Measurements from ENCODE around the gene SYCP1.
"Not testable (repeated sequence)": the region's sequence is repeated elsewhere in the genome, so short reads cannot be mapped to it uniquely, and the experiment has no call there.

The SYCP1 gene

GRCh38 chr1:114959423-114959822, 104.8 kb downstream of the SYCP1 start:
- no peak for DNase-seq (ENCODE audit: low spot score)

GRCh38 chr1:114976891-114977290, 122.2 kb downstream of the SYCP1 start:
- DNase-seq (ENCODE audit: low spot score), result no peak

DNA sequence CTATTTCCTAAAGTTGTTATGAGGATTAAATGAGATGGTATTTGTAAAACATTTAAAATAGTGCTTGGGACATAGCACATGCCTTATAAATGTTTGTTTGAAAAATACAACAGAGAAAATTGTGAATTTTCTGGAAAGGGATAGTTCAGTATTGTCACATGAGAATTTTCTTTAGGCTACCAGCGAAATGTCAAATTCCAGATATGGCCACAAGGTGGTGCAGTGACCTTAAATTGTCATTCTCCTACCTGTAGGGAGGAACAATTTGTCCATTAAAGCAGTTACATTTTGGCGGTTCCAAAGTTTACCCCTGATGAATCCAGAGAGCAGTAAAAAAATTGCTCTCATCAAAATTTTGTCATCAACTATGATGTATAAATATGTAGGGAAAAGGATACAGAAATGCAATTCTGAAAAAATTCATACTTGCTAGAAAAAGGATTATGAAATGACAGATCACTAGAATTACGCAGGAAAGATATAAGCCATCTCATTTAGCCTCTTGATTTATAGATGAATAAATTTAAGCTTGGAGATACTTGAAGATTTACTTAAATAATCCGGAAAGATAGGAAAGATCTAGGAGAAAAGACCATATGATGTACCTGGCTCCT, 124.7 kb downstream of the SYCP1 start:
- DNase-seq (ENCODE audit: low spot score), result peak; percentile 28

DNA sequence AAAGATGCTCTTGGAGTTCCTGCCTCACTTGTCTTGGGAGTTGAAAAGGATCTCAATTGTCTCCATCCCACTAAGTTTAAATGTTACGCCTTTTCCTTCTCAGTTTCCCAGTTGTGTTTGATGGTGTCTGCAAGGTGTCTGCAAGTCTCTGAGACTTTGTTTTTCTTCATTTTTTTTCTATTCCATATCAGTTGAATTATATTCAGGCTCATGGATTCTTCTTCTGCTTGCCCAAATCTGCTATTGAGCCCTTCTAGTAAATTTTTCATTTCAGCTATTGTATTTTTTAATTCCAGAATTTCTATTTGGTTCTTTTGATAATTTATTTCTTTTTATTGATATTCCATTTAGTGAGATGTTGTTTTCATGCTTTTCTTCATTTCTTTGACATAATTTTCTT, 127.6 kb downstream of the SYCP1 start:
- DNase-seq (ENCODE audit: low spot score), result no peak

- DNase-seq (ENCODE audit: low spot score), result peak; percentile 33
Measured at GRCh38 chr1:114986286-114986685, 131.6 kb downstream of the SYCP1 start.

- no peak for DNase-seq (ENCODE audit: low spot score)
Measured at GRCh38 chr1:114988095-114988494, 133.4 kb downstream of the SYCP1 start.

DNA sequence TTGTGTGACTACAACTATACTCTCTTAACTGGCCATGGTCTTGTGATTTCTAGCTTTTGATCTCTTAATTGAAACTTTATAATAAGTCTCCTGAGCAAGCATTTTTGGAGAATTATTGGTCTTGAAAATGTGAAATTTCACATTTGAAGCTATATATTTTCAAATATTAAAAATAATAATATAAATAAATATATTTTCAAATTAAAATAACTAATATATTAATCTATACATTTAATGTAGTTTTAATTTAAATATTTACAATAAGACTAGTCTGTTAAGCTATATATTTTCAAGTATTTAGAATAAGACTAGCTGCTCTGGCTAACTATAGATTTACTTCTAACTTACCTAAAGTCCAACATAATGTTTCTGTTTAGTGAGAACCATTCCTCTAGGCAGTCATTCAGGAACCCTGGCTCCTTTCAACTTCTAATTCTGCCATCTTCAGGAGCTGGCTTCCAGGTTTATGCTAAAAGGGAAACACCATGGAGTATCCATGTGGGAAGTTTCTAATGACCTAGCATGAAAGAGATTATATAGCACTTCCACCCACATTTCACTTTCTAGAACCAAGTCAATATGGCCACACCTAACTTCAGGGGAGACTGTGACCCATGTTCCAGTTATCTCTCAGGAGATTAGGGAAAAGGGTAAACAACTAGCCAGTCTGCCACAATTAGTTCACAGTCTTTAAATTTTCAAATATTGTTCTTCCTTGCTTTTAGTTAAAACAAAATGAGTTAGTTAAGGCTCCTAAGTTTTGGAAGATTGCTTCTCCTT, 143.0 kb downstream of the SYCP1 start:
- no peak for DNase-seq (ENCODE audit: low spot score)

GRCh38 chr1:115006191-115006590, 151.5 kb downstream of the SYCP1 start:
- DNase-seq (ENCODE audit: low spot score), result no peak

DNA sequence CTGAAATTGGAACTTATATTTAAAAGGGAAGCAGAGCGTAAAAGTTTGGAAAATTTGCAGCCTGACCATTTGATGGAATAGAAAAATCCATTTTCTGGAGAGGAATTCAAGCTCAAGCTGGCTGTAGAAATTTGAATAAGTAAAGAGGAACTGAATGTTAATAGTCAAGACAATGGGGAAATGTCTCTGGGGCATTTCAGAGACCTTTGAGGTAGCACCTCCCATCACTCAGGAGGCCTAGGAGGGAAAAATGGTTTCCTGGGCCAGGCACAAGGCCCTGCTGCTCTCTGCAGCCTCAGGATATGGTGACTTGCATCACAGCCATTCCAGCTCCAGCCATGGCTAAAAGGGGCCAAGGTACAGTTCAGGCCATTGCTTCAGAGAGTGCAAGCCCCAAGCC, 157.3 kb downstream of the SYCP1 start:
- DNase-seq (ENCODE audit: low spot score), result no peak

DNA sequence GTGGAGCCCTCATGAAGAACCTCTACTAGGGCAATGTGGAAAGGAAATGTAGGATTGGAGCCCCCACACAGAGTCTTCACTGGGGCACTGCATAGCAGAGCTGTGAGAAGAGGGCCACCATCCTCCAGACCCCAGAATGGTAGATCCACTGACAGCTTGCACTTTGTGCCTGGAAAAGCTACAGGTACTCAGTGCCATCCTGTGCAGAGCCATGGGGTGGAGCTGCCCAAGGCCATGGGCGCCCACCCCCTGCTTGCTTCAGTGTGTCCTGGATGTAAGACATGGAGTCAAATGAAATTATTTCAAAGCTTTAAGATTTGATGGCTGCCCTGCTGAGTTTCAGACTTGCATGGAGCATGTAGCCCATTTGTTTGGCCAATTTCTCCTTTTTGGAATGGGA, 157.8 kb downstream of the SYCP1 start:
- DNase-seq (ENCODE audit: low spot score), result no peak

DNA sequence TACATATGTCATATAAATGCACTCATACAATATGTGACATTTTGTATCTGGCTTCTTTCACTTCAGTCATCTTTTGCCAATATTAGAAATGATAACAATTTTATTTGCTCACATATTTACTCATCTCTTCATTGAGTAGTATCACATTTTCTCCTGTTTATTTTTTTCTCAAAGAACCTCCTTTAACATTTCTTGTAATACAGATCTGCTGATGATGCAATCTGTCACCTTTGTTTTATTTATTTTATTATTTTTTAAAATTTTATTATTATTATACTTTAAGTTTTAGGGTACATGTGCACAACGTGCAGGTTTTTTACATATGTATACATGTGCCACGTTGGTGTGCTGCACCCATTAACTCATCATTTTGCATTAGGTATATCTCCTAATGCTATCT, 159.1 kb downstream of the SYCP1 start:
- no peak for DNase-seq (ENCODE audit: low spot score)

DNA sequence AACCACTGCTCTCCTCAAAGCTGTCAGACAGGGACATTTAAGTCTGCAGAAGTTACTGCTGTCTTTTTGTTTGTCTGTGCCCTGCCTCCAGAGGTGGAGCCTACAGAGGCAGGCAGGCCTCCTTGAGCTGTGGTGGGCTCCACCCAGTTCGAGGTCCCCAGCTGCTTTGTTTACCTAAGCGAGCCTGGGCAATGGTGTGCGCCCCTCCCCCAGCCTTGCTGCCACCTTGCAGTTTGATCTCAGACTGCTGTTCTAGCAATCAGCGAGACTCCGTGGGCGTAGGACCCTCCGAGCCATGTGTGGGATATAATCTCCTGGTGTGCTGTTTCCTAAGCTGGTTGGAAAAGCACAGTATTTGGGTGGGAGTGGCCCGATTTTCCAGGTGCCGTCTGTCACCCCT, 164.9 kb downstream of the SYCP1 start:
- DNase-seq (ENCODE audit: low spot score), result not testable (repeated sequence)

DNA sequence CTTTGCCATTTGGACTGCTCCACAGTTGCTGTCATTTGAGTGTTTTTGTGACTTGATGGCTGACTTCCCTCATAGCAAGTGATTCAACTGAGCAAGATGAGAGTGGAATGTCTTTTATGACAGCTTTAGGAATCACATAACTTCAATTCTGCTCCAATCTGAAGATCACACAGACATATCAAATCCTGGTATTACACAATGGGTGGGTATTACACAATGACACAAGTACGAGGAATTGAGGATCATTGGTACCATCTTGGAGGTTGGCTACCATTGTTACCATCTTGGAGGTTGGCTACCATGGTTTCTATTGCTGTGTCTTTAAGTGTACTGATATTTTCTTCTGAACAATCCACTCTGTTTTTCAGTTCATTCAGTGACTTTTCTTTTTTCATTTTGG, 166.5 kb downstream of the SYCP1 start:
- DNase-seq (ENCODE audit: low spot score), result no peak

GRCh38 chr1:115023593-115023992, 168.9 kb downstream of the SYCP1 start:
- no peak for DNase-seq (ENCODE audit: low spot score)

GRCh38 chr1:115029526-115029925, 174.9 kb downstream of the SYCP1 start, which contains the start of gene TSHB:
TSHB (plus strand) TSS chr1:115029826; CDS start chr1:115033363, 3,537 bp downstream.
- DNase-seq (ENCODE audit: low spot score), result no peak

GRCh38 chr1:115031595-115031994, 176.9 kb downstream of the SYCP1 start:
- no peak for DNase-seq (ENCODE audit: low spot score)

DNA sequence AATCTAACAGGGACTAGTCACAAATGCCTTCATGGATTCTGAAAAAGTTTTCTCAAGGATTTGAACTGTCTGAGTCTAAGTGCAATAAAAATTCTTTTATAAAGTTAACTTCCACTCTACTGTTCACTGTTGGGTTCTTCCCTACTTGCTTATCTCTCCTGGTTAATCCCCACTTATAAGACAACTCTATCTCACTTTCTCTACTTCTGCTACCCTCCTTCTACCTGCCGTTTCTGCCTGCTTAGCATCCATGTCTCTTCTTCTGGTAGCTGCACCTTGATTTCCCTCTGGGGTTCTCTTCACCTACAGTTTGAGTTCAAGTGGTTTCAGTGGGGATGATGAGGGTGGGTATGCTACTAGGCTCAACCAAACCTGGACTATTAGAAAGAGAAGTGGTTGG, 181.0 kb downstream of the SYCP1 start:
- no peak for DNase-seq (ENCODE audit: low spot score)

GRCh38 chr1:115036814-115037507, 182.3 kb downstream of the SYCP1 start:
- no peak for DNase-seq (ENCODE audit: low spot score)

GRCh38 chr1:115040501-115040900, 185.8 kb downstream of the SYCP1 start:
- no peak for DNase-seq (ENCODE audit: low spot score)

GRCh38 chr1:115041654-115042053, 187.0 kb downstream of the SYCP1 start:
- DNase-seq (ENCODE audit: low spot score), result no peak
